LoVo (cell line): ENCODE results near the gene BNIP2.

Experiments used
- DNase-seq: peaks from one replicate; pipeline ENCODE4 v3.0.0-alpha.2; 2016; ENCODE audit warnings: low spot score

Gene BNIP2

GRCh38 chr15:59636184-59636583 is 52.9 kb downstream of the BNIP2 start:
- DNase-seq, result no peak

- no peak for DNase-seq
Measured at GRCh38 chr15:59632714-59633113, 56.4 kb downstream of the BNIP2 start.

- peak; percentile 80 for DNase-seq
Measured at GRCh38 chr15:59622289-59622688, 66.8 kb downstream of the BNIP2 start.

DNA sequence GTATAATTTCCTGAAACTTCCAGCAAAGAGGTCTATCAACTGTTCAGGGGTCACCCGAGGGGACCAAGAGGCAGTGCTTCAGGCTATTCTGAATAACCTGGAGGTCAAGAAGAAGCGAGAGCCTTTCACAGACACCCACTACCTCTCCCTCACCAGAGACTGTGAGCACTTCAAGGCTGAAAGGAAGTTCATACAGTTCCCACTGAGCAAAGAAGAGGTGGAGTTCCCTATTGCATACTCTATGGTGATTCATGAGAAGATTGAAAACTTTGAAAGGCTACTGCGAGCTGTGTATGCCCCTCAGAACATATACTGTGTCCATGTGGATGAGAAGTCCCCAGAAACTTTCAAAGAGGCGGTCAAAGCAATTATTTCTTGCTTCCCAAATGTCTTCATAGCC is 70.7 kb downstream of the BNIP2 start:
- DNase-seq, result no peak

DNA sequence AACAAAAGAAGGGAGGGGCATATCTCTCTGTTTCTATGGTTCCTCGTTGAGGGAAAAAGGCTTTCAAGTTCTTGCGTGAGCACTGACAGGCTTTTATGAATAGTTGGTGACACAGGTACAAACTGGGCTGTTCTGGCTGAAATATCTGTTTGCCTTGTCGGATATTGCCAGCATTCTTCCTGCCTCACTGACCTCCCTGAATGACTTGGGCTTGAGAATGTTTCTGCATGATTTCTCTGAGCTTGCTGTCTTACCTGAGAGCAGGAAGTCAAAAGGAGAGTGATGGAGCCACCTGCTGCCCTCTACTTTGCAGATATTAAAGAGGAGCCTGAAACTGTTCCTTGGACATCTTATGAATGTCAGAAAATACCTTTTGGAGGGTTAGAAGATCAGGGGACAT is 72.7 kb downstream of the BNIP2 start:
- DNase-seq, result no peak

GRCh38 chr15:59615661-59616060 is 73.5 kb downstream of the BNIP2 start:
- no peak for DNase-seq

DNA sequence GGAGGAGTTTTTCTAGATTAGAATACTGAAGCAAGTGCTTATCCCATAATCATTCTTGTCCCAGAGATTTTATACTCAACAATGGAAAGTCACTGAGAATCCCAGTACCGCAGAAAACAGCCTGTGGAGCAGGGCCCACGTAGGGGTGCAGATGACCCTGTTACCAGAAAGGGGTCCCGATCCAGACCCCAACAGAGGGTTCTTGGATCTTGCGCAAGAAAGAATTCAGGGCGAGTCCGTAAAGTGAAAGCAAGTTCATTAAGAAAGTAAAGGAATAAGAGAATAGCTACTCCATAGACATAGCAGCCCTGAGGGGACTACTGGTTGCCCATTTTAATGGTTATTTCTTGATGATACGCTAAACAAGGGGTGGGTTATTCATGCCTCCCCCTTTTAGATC is 75.0 kb downstream of the BNIP2 start:
- DNase-seq, result no peak

- DNase-seq, result peak; percentile 90
Measured at GRCh38 chr15:59611276-59612260, 77.6 kb downstream of the BNIP2 start, which contains the start of gene GCNT3. GCNT3 (plus strand) TSS chr15:59611783; CDS start chr15:59618239, 6,456 bp downstream.

GRCh38 chr15:59609730-59610712 is 79.1 kb downstream of the BNIP2 start:
- no peak for DNase-seq
